CD4-positive, CD25-positive, alpha-beta regulatory T cell (primary cell): Measurements from ENCODE around the gene ASPHD2. TPM values are rescaled to one million over a fixed set of nuclear protein-coding genes. Genes with fewer than 3 reads are reported as not detected.
A peak's percentile ranks its signal among the peaks of the same experiment; 100 is the strongest.

ENCODE experiments used
- ATAC-seq, 2 donors: fragments of 150-1000 bp; cut with Tn5 transposase; one replicate each; pipeline ENCODE4 v1.10.0; 2021; ENCODE audit warnings: low read depth in 2 of 2, moderate number of reproducible peaks in 2 of 2, moderate library complexity in 1 of 2
- DNase-seq, 3 donors: peaks; one replicate each; pipeline versions ENCODE4 v3.0.0 to v3.0.0-alpha.2; 2012 to 2022; ENCODE audit warnings: mixed read lengths in 1 of 3
- H3K27ac ChIP-seq: one replicate; pipeline ENCODE4 v1.7.0; 2013; ENCODE audit warnings: mild to moderate bottlenecking, low read length; ENCODE audit not compliant: insufficient read depth, poor library complexity, severe bottlenecking
- H3K27me3 ChIP-seq: one replicate; pipeline ENCODE4 v1.7.0; 2013; ENCODE audit warnings: low read length; ENCODE audit not compliant: control insufficient read depth, insufficient read depth
- H3K36me3 ChIP-seq: one replicate; pipeline ENCODE4 v1.7.0; 2013; ENCODE audit warnings: mild to moderate bottlenecking, low read length, moderate library complexity; ENCODE audit not compliant: control insufficient read depth, insufficient read depth
- H3K4me1 ChIP-seq: 2 replicates; pipeline ENCODE4 v1.7.0; 2013; ENCODE audit warnings: mild to moderate bottlenecking, low read length; ENCODE audit not compliant: insufficient read depth, control insufficient read depth, poor library complexity, severe bottlenecking
- H3K4me3 ChIP-seq: one replicate; pipeline ENCODE4 v1.7.0; 2013; ENCODE audit warnings: low read depth, mild to moderate bottlenecking, low read length, moderate library complexity
- H3K9me3 ChIP-seq, 2 experiments: 1 replicate in 1 of 2; 2 replicates in 1 of 2; pipeline ENCODE4 v1.7.0; 2013; ENCODE audit warnings: low read length in 2 of 2, mild to moderate bottlenecking in 1 of 2, moderate library complexity in 1 of 2; ENCODE audit not compliant: control insufficient read depth in 2 of 2
- H3K27ac Mint-ChIP-seq, 3 donors: one replicate each; pipeline ENCODE4 v1.8.0; 2020 to 2022; ENCODE audit warnings: mild to moderate bottlenecking in 3 of 3, mixed read lengths in 3 of 3, moderate library complexity in 2 of 3
- H3K27me3 Mint-ChIP-seq: one replicate; pipeline ENCODE4 v1.8.0; 2022; ENCODE audit warnings: mild to moderate bottlenecking, mixed read lengths
- H3K36me3 Mint-ChIP-seq: one replicate; pipeline ENCODE4 v1.8.0; 2020; ENCODE audit warnings: mixed read lengths
- H3K4me1 Mint-ChIP-seq, 4 donors: one replicate each; pipeline ENCODE4 v1.8.0; 2020 to 2022; ENCODE audit warnings: mixed read lengths in 4 of 4, mild to moderate bottlenecking in 1 of 4
- H3K4me3 Mint-ChIP-seq, 4 donors: one replicate each; pipeline ENCODE4 v1.8.0; 2020 to 2022; ENCODE audit warnings: mild to moderate bottlenecking in 4 of 4, mixed read lengths in 4 of 4, moderate library complexity in 3 of 4
- H3K9me3 Mint-ChIP-seq, 7 donors: one replicate each; pipeline ENCODE4 v1.8.0; 2020 to 2022; ENCODE audit warnings: mixed read lengths in 7 of 7, mild to moderate bottlenecking in 3 of 7, moderate library complexity in 2 of 7
- polyA plus RNA-seq, 4 donors: library from polyadenylated mRNA; unstranded; fragments of 300-500 nt; fragmentation: Illumina TruSeq; gene quantifications; one replicate each; pipeline ENCODE4 v1.2.3, GENCODE V29; 2021
- total RNA-seq: library from RNA; stranded (reverse); gene quantifications from one replicate; pipeline ENCODE4 v1.2.3, GENCODE V29; 2022

ASPHD2 gene
- total and polyA plus RNA-seq, 5 donors from 2014 or later: 3.1 to 8.5 (median 4.3) TPM

- H3K27me3 ChIP-seq: no peaks in the 10 kb centered on the region
- H3K27me3 Mint-ChIP-seq: no peaks in the 10 kb centered on the region
- peaks cover 24 to 46% (median 37%) of the 10 kb centered on the region in 4 donors for H3K4me1 Mint-ChIP-seq
- peak overlapping the region in 2 of 4 donors; percentile 38 to 82 for H3K4me3 Mint-ChIP-seq
- H3K36me3 Mint-ChIP-seq: peaks cover 43% of the 10 kb centered on the region
- no peak overlapping the region for H3K27ac Mint-ChIP-seq
- no peak overlapping the region for H3K27ac ChIP-seq
- peaks cover 0 to 2% (median 0%) of the 10 kb centered on the region in 7 donors for H3K9me3 Mint-ChIP-seq
- H3K36me3 ChIP-seq: peaks cover 53% of the 10 kb centered on the region
- DNase-seq (no peak), ATAC-seq (no peak)
- no peaks in the 10 kb centered on the region for H3K9me3 ChIP-seq
- peaks cover 22% of the 10 kb centered on the region for H3K4me1 ChIP-seq
- H3K4me3 ChIP-seq: no peak overlapping the region
Measured at GRCh38 chr22:26476705-26477340, 47.8 kb downstream of the ASPHD2 start.

GRCh38 chr22:26477341-26477731, 48.3 kb downstream of the ASPHD2 start:
- Mint-ChIP-seq H3K27ac (peak overlapping the region in 1 of 3 donors; percentile 53), H3K36me3 (peaks cover 42% of the 10 kb centered on the region), H3K27me3 (no peaks in the 10 kb centered on the region), H3K9me3 (peaks cover 0 to 2% (median 0%) of the 10 kb centered on the region in 7 donors), H3K4me3 (peak overlapping the region in 1 of 4 donors; percentile 82), H3K4me1 (peaks cover 29 to 51% (median 40%) of the 10 kb centered on the region in 4 donors)
- H3K27ac ChIP-seq: no peak overlapping the region
- no peak overlapping the region for H3K4me3 ChIP-seq
- ATAC-seq: no peak
- H3K36me3 ChIP-seq: peaks cover 48% of the 10 kb centered on the region
- peaks cover 22% of the 10 kb centered on the region for H3K4me1 ChIP-seq
- H3K27me3 ChIP-seq: no peaks in the 10 kb centered on the region
- H3K9me3 ChIP-seq: no peaks in the 10 kb centered on the region
- DNase-seq: no peak

- peak overlapping the region; percentile 70 to 90 (median 82) for H3K4me3 Mint-ChIP-seq
- no peaks in the 10 kb centered on the region for H3K27me3 ChIP-seq
- peak overlapping the region; percentile 26 for H3K27ac ChIP-seq
- peaks cover 34% of the 10 kb centered on the region for H3K4me1 ChIP-seq
- no peak for ATAC-seq
- H3K4me1 Mint-ChIP-seq: peaks cover 38 to 63% (median 51%) of the 10 kb centered on the region in 4 donors
- peaks cover 0 to 2% (median 0%) of the 10 kb centered on the region in 7 donors for H3K9me3 Mint-ChIP-seq
- H3K27ac Mint-ChIP-seq: peak overlapping the region; percentile 32 to 67 (median 51)
- H3K36me3 ChIP-seq: peaks cover 30% of the 10 kb centered on the region
- H3K9me3 ChIP-seq: no peaks in the 10 kb centered on the region
- peak in 1 of 3 donors; percentile 40 for DNase-seq
- peaks cover 32% of the 10 kb centered on the region for H3K36me3 Mint-ChIP-seq
- H3K4me3 ChIP-seq: peak overlapping the region; percentile 67
- H3K27me3 Mint-ChIP-seq: no peaks in the 10 kb centered on the region
Measured at GRCh38 chr22:26479043-26479791, 50.2 kb downstream of the ASPHD2 start.

- H3K9me3 ChIP-seq: no peaks in the 10 kb centered on the region
- H3K27ac ChIP-seq: no peak overlapping the region
- peaks cover 42% of the 10 kb centered on the region for H3K4me1 ChIP-seq
- no peak for ATAC-seq
- no peaks in the 10 kb centered on the region for H3K27me3 ChIP-seq
- Mint-ChIP-seq H3K27me3 (no peaks in the 10 kb centered on the region), H3K4me3 (peak overlapping the region; percentile 70 to 96 (median 90)), H3K9me3 (peaks cover 0 to 2% (median 0%) of the 10 kb centered on the region in 7 donors), H3K36me3 (peaks cover 25% of the 10 kb centered on the region), H3K4me1 (peaks cover 42 to 69% (median 54%) of the 10 kb centered on the region in 4 donors), H3K27ac (peak overlapping the region; percentile 32 to 51 (median 50))
- peaks cover 25% of the 10 kb centered on the region for H3K36me3 ChIP-seq
- peak in 1 of 3 donors; percentile 16 for DNase-seq
- peak overlapping the region; percentile 67 for H3K4me3 ChIP-seq
Measured at GRCh38 chr22:26479792-26480610, 50.9 kb downstream of the ASPHD2 start.

- DNase-seq (no peak), ATAC-seq (no peak)
- H3K27ac Mint-ChIP-seq: peak overlapping the region in 2 of 3 donors; percentile 28 to 44
- H3K27me3 Mint-ChIP-seq: no peaks in the 10 kb centered on the region
- peak overlapping the region; percentile 44 to 96 (median 90) for H3K4me3 Mint-ChIP-seq
- no peaks in the 10 kb centered on the region for H3K9me3 ChIP-seq
- H3K27ac ChIP-seq: no peak overlapping the region
- H3K4me1 Mint-ChIP-seq: peaks cover 46 to 74% (median 59%) of the 10 kb centered on the region in 4 donors
- peaks cover 46% of the 10 kb centered on the region for H3K4me1 ChIP-seq
- H3K36me3 Mint-ChIP-seq: peaks cover 24% of the 10 kb centered on the region
- no peaks in the 10 kb centered on the region for H3K27me3 ChIP-seq
- no peak overlapping the region for H3K4me3 ChIP-seq
- H3K36me3 ChIP-seq: peaks cover 21% of the 10 kb centered on the region
- peaks cover 0 to 2% (median 0%) of the 10 kb centered on the region in 7 donors for H3K9me3 Mint-ChIP-seq
Measured at GRCh38 chr22:26480611-26480932, 51.5 kb downstream of the ASPHD2 start.

- no peaks in the 10 kb centered on the region for H3K27me3 Mint-ChIP-seq
- Histone ChIP-seq H3K4me3 (no peak overlapping the region), H3K27ac (no peak overlapping the region)
Measured at GRCh38 chr22:26481112-26481693, 52.1 kb downstream of the ASPHD2 start.

GRCh38 chr22:26481694-26482093, 52.6 kb downstream of the ASPHD2 start:
- Mint-ChIP-seq H3K36me3 (peaks cover 26% of the 10 kb centered on the region), H3K27me3 (no peaks in the 10 kb centered on the region)

More at GRCh38 chr22:26481112-26481693, 52.1 kb downstream of the ASPHD2 start:
- H3K4me1 Mint-ChIP-seq: peaks cover 49 to 80% (median 64%) of the 10 kb centered on the region in 4 donors
- H3K27ac Mint-ChIP-seq: peak overlapping the region; percentile 28 to 99 (median 69)
- Histone ChIP-seq H3K9me3 (no peaks in the 10 kb centered on the region), H3K27me3 (no peaks in the 10 kb centered on the region), H3K4me1 (peaks cover 46% of the 10 kb centered on the region), H3K36me3 (peaks cover 15% of the 10 kb centered on the region)
- peak overlapping the region; percentile 44 to 96 (median 90) for H3K4me3 Mint-ChIP-seq
- no peak for ATAC-seq
- H3K36me3 Mint-ChIP-seq: peaks cover 26% of the 10 kb centered on the region
- H3K9me3 Mint-ChIP-seq: peaks cover 0 to 2% (median 0%) of the 10 kb centered on the region in 7 donors
- no peak for DNase-seq

More at GRCh38 chr22:26481694-26482093, 52.6 kb downstream of the ASPHD2 start:
- no peak overlapping the region for H3K4me3 ChIP-seq
- peaks cover 46% of the 10 kb centered on the region for H3K4me1 ChIP-seq
- peaks cover 10% of the 10 kb centered on the region for H3K36me3 ChIP-seq
- peaks cover 49 to 83% (median 64%) of the 10 kb centered on the region in 4 donors for H3K4me1 Mint-ChIP-seq
- no peak for DNase-seq
- H3K27ac Mint-ChIP-seq: peak overlapping the region in 2 of 3 donors; percentile 99
- H3K27ac ChIP-seq: no peak overlapping the region
- no peaks in the 10 kb centered on the region for H3K27me3 ChIP-seq
- H3K4me3 Mint-ChIP-seq: peak overlapping the region; percentile 90 to 96 (median 95)
- ATAC-seq: no peak
- no peaks in the 10 kb centered on the region for H3K9me3 ChIP-seq
- H3K9me3 Mint-ChIP-seq: peaks cover 0 to 2% (median 0%) of the 10 kb centered on the region in 7 donors
